SH-SY5Y (cell line): ENCODE results near the gene SYPL1.

Experiments used
- GATA2 ChIP-seq: IDR thresholded peaks from 2 replicates; pipeline ENCODE4 v1.6.1; 2011; ENCODE audit warnings: mild to moderate bottlenecking, low read depth, low read length
- GATA3 ChIP-seq: IDR thresholded peaks from 2 replicates; pipeline ENCODE4 v1.6.1; 2011; ENCODE audit warnings: low read depth, mild to moderate bottlenecking, low read length, moderate library complexity

- no peak for TF ChIP-seq GATA3
- no peak for TF ChIP-seq GATA2
Observed at GRCh38 chr7:106053109-106053508, 59.0 kb downstream of the SYPL1 start.
